ENCODE data around the gene OPN4. TPM values are rescaled to one million over a fixed set of nuclear protein-coding genes. Genes with fewer than 3 reads are reported as not detected.

Gene OPN4
- total and polyA plus RNA-seq, 9 of the 15 experiments (the other 6 are each of a cell fraction or from before 2014, with no cell fraction given): not detected

GRCh38 chr10:86703176-86703575 lies 48.8 kb downstream of the OPN4 start:
- 11% methylated on average over 5 of the region's 8 CpGs for WGBS (ENCODE audit: insufficient coverage, low coverage, missing lambda C conversion rate)
- peaks cover 0 to 16% of the 10 kb centered on the region in 2 experiments; a peak in 2 of 5 replicates for H3K27me3 ChIP-seq (ENCODE audit: control insufficient read depth in 2 of 2, insufficient read depth in 2 of 2, low read length in 2 of 2)
- intact Hi-C loops (cut with micrococcal nuclease): no loop called here
- H3K79me2 ChIP-seq (ENCODE audit: control insufficient read depth, insufficient read depth, low read length): no peaks in the 10 kb centered on the region
- H3K4me2 ChIP-seq (ENCODE audit: insufficient read depth, low read length): no peak overlapping the region
- TF ChIP-seq ZNF436 (CRISPR knock-in tag; IDR thresholded peaks at IDR 0.05): no peak
- no peak for TF ChIP-seq ZNF324 (CRISPR knock-in tag; IDR thresholded peaks at IDR 0.05)
- TF ChIP-seq ZNF707 (CRISPR knock-in tag; conservative IDR thresholded peaks at IDR 0.05): no peak
- TF ChIP-seq, protein P1, sequence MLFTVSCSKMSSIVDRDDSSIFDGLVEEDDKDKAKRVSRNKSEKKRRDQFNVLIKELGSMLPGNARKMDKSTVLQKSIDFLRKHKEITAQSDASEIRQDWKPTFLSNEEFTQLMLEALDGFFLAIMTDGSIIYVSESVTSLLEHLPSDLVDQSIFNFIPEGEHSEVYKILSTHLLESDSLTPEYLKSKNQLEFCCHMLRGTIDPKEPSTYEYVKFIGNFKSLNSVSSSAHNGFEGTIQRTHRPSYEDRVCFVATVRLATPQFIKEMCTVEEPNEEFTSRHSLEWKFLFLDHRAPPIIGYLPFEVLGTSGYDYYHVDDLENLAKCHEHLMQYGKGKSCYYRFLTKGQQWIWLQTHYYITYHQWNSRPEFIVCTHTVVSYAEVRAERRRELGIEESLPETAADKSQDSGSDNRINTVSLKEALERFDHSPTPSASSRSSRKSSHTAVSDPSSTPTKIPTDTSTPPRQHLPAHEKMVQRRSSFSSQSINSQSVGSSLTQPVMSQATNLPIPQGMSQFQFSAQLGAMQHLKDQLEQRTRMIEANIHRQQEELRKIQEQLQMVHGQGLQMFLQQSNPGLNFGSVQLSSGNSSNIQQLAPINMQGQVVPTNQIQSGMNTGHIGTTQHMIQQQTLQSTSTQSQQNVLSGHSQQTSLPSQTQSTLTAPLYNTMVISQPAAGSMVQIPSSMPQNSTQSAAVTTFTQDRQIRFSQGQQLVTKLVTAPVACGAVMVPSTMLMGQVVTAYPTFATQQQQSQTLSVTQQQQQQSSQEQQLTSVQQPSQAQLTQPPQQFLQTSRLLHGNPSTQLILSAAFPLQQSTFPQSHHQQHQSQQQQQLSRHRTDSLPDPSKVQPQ (CRISPR knock-in tag; IDR thresholded peaks at IDR 0.05; ENCODE audit: borderline replicate concordance): no peak
- TF ChIP-seq HDAC2 (IDR thresholded peaks at IDR 0.05): no peak
- TF ChIP-seq NFIC (IDR thresholded peaks at IDR 0.05): no peak
- no peak for TF ChIP-seq MYC (IDR thresholded peaks at IDR 0.05; ENCODE audit: low read depth, low read length)
- no peak for TF ChIP-seq MYC (CRISPR knock-in tag; IDR thresholded peaks at IDR 0.05; ENCODE audit: borderline replicate concordance, low read depth)
- no peak for TF ChIP-seq POLR2B (IDR thresholded peaks at IDR 0.05; ENCODE audit: low read depth, partially characterized antibody)
- no peak for TF ChIP-seq MEIS2 (IDR thresholded peaks at IDR 0.05; ENCODE audit: partially characterized antibody)
- TF ChIP-seq HNRNPL (IDR thresholded peaks at IDR 0.05; ENCODE audit: low read depth, low read length): no peak
- TF ChIP-seq ETS2 (tag; IDR thresholded peaks at IDR 0.05; ENCODE audit: borderline replicate concordance, poor library complexity, severe bottlenecking): no peak
- no peak for TF ChIP-seq BHLHE40 (IDR thresholded peaks at IDR 0.05; ENCODE audit: low read length)
- no peak for TF ChIP-seq DNMT1 (IDR thresholded peaks at IDR 0.05)
- no peak for TF ChIP-seq SMC3 (conservative IDR thresholded peaks at IDR 0.05; ENCODE audit: insufficient read depth, low read depth, low read length)
- TF ChIP-seq FOS (IDR thresholded peaks at IDR 0.05; ENCODE audit: extremely low read depth, insufficient read length): no peak
- TF ChIP-seq SMARCA4 (IDR thresholded peaks at IDR 0.05): no peak
- TF ChIP-seq, protein P2, sequence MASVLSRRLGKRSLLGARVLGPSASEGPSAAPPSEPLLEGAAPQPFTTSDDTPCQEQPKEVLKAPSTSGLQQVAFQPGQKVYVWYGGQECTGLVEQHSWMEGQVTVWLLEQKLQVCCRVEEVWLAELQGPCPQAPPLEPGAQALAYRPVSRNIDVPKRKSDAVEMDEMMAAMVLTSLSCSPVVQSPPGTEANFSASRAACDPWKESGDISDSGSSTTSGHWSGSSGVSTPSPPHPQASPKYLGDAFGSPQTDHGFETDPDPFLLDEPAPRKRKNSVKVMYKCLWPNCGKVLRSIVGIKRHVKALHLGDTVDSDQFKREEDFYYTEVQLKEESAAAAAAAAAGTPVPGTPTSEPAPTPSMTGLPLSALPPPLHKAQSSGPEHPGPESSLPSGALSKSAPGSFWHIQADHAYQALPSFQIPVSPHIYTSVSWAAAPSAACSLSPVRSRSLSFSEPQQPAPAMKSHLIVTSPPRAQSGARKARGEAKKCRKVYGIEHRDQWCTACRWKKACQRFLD (CRISPR knock-in tag; IDR thresholded peaks at IDR 0.05): no peak
- no peak for TF ChIP-seq NCOA4 (IDR thresholded peaks at IDR 0.05; ENCODE audit: partially characterized antibody)
- TF ChIP-seq FOXK2 (conservative IDR thresholded peaks at IDR 0.05 in 1 of 2, IDR thresholded peaks at IDR 0.05 in 1 of 2; ENCODE audit: low read depth in 2 of 2): no peak
- ChIA-PET POLR2A (interaction anchor here (0.6 to 0.7 kb wide), 2 partner anchors 14 to 19 kb away, joined by 3 to 4 read pairs; no protein-coding TSS in a partner anchor), CTCF (ENCODE audit: low intra/inter-chr PET ratio) (no interaction called here)
- ATAC-seq (no peak), DNase-seq (ENCODE audit: extremely low read depth in 1 of 4, low spot score in 3 of 4) (no peak), FAIRE-seq (no peak)
- in situ Hi-C loops (cut with MboI): no loop called here
- H2AFZ ChIP-seq (ENCODE audit: low read depth, low read length): no peak overlapping the region
- H4K20me1 ChIP-seq (replicated peaks; ENCODE audit: control insufficient read depth, insufficient read depth, low read length): no peaks in the 10 kb centered on the region
- H3K4me1 ChIP-seq (replicated peaks in 1 of 2; ENCODE audit: control insufficient read depth in 2 of 2, insufficient read depth in 2 of 2, low read length in 2 of 2): peaks cover 0 to 10% of the 10 kb centered on the region in 2 experiments; a peak in 4 of 5 replicates
- H3K9ac ChIP-seq (ENCODE audit: insufficient read depth in 1 of 2, low read depth in 2 of 2, low read length in 2 of 2): no peak overlapping the region
- H3K36me3 ChIP-seq (ENCODE audit: control insufficient read depth, insufficient read depth, low read length): no peaks in the 10 kb centered on the region
- no peaks in the 10 kb centered on the region for H3K9me1 ChIP-seq (ENCODE audit: control insufficient read depth, insufficient read depth, low read length)
- H3K9me3 ChIP-seq (replicated peaks; ENCODE audit: control insufficient read depth, insufficient read depth, low read depth, low read length): no peaks in the 10 kb centered on the region
- H3K27ac ChIP-seq (ENCODE audit: extremely low read depth, low read depth, low read length): no peak overlapping the region
- H3K4me3 ChIP-seq: no peak overlapping the region
- BruUV-seq (replicated peaks): no TSS peak
